HG02840 (cell line): ENCODE data around the gene CYP4X1.
"Not testable (repeated sequence)": the region's sequence is repeated elsewhere in the genome, so short reads cannot be mapped to it uniquely, and the experiment has no call there.

ENCODE experiments used
- ATAC-seq: cut with Tn5 transposase; IDR thresholded peaks from one replicate; pipeline ENCODE4 v1.9.1; 2021; ENCODE audit warnings: mild to moderate bottlenecking, moderate library complexity, moderate number of reproducible peaks; ENCODE audit not compliant: unreplicated experiment, low FRiP score

CYP4X1 gene

DNA sequence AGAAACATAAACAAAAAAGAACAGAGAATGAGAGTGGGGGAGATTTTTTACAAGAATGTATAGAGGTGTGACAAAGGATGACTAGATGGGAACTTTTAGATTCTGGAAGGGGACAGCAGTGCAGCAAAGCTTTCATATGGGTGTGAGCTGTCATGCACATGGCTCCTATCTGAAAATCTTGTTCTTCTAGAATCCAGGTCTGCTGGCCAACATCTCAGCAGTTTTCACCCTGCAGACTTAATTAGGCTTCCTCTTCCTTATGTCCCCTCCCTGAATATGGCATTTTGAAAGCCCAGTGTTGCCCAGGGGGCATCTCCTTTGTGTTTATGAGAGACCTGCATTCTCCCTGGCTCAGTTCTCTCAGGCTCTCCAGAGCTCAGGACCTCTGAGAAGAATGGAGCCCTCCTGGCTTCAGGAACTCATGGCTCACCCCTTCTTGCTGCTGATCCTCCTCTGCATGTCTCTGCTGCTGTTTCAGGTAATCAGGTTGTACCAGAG is 43.7 kb downstream of the CYP4X1 start, which contains the start of gene CYP4Z1:
TSS of gene CYP4Z1 (plus strand) at position 135 of the 498 bp plus-strand sequence. CDS start at position 395, 260 bp downstream.
- no peak for ATAC-seq

GRCh38 chr1:47069080-47069479 is 45.6 kb downstream of the CYP4X1 start:
- ATAC-seq: not testable (repeated sequence)

GRCh38 chr1:47069509-47069908 is 46.0 kb downstream of the CYP4X1 start:
- not testable (repeated sequence) for ATAC-seq

DNA sequence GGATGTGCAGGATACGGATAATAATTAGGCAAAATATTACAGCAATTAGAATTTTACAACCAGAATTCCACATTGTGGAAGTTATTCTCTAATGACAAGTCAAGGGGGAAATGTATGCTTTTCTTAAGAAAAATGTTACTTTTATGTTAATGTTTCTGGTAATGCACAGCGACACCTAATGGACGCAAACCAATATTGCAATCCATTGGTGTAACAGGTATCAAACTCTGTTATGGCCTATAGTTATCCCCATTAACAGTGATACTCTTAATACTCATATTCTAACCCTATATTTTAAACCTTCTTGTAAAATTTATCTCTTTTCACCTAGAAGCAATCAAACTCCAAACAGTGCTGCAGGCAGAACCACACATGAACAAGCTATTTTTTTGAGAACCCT is 65.9 kb downstream of the CYP4X1 start:
- ATAC-seq: not testable (repeated sequence)

DNA sequence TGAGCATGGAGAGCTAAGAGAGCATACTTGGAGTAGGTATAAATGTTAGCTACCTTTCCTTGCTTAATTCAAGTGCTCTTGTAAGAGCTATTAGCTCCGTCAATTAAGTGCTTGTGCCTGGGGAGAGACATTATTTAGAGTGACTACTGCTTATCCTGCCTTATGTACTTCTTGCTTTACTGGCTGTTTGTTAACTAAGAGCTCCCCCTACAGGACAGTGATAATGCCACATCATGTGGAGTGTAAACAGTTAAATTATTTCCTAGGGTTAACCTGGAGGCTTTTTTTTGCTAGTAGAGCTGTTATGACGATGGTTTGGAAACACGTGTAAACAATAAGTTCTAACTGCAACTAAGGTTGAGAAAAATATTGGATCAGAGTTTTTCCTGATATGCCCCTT is 68.0 kb downstream of the CYP4X1 start:
- ATAC-seq: not testable (repeated sequence)
